Measurements from ENCODE around the gene R3HDM4.
A peak's percentile ranks its signal among the peaks of the same experiment; 100 is the strongest.

Gene R3HDM4

DNA sequence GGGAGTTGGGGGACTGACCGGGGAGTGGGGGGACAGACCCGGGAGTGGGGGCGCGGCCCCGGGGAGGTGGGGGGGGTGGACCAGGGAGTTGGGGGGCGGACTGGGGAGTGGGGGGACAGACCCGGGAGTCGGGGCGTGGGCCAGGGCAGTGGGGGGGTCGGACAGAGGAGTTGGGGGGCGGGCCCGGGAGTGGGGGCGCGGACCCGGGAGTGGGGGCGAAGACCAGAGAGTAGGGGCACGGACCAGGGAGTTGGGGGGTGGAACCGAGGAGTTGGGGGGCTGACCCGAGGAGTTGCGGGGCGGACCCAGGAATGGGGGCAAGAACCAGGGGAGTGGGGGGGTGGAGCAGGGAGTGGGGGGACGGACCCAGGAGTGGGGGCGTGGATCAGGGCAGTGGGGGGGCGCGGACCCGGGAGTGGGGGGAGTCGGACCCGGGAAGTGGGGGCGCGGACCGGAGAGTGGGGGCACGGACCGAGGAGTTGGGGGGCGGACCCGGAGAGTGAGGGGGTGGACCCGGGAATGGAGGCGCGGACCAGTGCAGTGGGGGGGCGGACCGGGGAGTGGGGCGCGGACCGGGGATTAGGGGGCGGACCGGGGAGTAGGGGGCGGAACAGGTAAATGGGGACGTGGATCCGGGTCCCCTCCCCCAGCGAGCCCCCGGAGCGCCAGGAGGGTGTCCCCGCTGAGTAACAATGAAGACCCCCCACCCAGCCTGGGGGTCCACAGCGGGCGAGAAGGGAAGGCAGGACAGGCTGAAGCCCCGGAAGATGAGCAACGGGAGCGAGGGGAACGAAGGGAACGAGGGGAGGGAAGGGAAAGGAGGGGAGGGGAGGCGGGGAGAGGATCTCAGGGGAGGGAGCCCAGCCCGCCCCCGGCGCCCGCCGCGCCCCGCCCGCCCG, 589 bp downstream of the R3HDM4 start:
- no peak for DNase-seq (ENCODE audit: low read depth in 2 of 2)

DNA sequence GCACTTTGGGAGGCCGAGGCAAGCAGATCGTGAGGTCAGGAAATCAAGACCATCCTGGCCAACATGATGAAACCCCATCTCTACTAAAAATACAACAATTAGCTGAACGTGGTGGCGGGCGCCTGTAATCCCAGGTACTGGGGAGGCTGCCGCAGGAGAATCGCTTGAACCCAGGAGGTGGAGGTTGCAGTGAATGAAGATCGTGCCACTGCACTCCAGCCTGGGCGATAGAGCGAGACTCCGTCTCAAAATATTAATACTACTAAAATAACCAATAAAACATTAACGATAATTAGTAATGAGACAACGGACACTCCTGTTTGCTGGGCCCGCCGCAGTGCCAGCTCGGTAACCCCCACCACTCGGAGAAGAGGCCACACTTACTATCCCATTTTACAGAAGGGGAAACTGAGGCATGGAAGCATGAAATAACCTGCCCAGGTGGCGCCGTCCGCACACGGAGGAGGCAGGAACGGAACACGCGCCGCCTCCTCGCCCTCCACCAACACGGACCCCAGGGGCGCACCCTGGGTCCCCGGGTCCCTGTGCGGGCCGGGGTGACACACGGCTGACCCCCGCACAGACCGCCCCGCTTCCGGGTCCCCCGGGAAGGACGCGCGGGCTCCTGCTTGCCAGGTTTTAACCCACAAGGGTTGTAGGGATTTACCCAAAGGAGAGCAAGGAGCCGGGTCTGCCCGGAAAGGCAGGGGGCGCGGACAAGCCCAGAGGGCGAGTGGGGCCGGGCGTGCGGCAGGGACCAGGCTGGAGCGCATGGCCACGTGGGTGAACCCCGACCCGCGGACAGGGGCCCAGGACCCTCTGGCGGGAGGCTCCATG, 1.6 kb downstream of the R3HDM4 start:
- DNase-seq (ENCODE audit: low read depth in 2 of 2): no peak

DNA sequence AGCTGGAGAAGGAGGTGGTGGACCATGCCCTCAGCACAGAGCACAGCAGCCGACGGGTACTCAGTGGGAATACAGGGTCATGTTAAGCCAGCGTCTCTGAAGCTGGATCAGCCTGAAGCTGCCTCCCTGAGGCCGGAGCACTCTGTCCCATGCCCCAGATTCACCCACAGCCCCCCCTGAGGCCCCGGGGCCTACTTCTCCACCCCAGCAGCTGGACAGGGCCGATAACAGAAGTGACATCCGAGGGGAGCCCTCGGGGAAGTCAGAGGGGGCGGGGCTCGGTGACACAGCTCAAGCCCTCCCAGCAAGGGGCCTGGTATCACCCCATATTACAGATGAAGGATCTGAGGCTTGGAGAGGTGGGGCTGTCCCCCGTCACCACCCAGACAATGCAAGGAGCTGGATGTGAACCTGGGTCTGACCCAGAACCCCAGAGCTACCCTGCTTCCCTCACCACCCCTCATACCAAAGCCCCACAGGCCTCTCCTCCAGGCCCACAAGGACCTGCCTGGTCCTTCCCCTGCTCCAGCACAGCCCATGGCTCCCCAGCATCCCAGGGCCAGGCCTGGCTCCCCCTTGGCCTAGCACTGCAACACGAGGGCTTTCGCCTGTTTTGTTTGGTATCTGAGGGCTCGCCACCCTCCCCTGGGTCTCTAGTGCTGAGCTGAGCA, 5.7 kb downstream of the R3HDM4 start:
- DNase-seq (ENCODE audit: low read depth in 2 of 2): no peak

DNA sequence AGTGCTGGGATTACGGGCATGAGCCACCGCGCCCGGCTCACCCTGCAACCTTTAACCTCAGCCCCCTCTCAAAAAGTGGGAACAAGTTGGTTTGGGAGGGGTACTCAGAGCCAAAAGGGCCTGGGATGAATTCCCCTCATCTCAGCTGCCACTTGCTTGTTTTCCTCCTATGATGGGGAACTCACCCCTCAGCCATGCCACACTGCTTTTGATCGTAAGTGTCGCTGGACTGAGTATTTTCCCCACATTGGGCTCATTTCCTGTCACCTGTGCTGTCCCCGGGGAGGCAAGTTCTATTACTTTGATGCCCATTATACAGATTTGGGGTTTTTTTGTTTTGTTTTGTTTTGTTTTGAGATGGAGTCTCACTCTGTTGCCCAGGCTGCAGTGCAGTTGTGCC, 6.5 kb downstream of the R3HDM4 start:
- DNase-seq (ENCODE audit: low read depth in 2 of 2): no peak

DNA sequence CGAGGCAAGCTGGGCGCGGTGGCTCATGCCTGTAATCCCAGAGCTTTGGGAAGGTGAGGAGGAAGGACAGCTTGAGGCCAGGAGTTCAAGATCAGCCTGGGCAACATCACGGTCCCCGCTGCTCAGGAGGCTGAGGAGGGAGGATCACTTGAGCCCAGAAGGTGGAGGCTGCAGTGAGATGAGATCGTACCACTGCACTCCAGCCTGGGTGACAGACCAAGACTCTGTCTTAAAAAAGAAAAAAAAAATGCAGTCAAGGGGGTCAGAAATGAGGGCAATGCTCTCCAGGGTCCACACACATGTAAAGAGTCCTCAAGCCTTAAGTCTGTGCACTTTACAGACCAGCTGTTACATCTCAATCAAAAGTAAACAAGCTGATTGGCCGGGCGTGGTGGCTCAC, 8.5 kb downstream of the R3HDM4 start:
- DNase-seq (ENCODE audit: low read depth in 2 of 2): no peak

DNA sequence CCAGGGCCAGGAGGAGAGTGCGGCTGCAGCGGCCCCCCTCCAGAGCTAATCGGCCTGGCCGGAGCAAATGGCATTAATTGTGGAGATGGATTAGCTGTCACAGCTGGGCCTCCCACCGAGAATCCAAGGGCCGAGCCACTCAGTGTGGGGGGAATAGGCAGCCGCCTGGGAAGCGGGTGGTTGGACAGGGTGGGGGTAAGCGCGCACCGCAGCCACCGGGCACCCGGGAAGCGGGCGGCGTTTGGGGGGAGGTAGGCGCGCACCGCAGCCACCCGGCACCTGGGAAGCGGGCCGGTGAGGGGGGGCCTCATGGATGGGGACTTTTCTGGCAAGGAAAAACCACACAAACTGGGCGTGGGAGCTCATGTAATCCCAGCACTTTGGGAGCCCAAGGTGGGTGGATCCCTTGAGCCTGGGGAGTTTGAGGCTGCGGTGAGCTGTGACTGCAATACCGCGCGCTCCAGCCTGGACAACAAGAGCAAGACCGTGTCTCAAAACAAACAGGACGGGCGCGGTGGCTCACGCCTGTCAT, 9.7 kb downstream of the R3HDM4 start:
- DNase-seq (ENCODE audit: low read depth in 2 of 2): no peak

DNA sequence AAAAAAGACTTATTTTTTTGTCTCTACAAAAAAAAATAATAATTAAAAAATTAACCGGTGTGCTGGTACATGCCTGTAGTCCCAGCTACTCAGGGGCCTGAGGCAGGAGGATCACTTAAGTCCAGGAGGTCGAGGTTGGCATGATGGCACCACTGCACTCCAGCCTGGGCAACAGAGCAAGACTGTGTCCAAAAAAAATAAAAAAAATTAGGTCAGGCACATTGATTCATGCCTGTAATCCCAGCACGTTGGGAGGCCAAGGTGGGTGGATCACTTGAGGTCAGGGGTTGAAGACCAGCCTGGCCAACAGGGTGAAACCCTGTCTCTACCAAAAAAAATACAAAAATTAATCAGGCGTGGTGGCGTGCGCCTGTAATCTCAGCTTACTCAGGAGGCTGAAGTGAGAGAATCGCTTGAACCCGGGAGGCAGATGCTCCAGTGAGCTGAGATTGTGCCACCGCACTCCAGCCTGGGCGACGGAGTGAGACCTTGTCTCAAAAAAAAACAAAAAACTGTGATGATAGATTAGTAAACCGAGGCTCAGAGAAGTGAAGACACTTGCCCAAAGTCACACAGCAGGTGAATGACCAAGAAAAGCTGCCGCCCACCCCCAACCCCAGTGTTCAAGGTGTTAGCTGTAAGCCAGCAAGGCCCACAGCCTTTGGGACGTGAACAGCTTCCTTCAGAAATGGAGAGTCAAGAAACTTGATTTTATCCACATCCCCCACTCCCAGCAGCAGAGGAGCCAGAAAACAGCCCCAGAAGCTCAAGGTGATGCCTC, 10.4 kb downstream of the R3HDM4 start:
- no peak for DNase-seq (ENCODE audit: low read depth in 2 of 2)

DNA sequence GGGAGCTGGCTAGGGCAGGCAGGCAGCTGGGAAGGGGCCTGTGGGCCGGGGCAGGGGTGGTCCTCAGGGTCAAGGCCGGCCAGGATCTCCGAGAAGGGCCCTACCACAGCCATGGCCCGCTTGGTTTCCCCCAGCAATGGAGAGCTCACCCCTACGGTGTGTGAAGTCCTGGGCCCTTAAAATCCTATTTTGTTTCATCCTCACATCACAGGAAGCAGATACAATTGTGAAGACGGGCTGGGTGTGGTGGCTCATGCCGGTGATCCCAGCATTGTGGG, 11.0 kb downstream of the R3HDM4 start:
- DNase-seq (ENCODE audit: low read depth in 2 of 2): no peak

DNA sequence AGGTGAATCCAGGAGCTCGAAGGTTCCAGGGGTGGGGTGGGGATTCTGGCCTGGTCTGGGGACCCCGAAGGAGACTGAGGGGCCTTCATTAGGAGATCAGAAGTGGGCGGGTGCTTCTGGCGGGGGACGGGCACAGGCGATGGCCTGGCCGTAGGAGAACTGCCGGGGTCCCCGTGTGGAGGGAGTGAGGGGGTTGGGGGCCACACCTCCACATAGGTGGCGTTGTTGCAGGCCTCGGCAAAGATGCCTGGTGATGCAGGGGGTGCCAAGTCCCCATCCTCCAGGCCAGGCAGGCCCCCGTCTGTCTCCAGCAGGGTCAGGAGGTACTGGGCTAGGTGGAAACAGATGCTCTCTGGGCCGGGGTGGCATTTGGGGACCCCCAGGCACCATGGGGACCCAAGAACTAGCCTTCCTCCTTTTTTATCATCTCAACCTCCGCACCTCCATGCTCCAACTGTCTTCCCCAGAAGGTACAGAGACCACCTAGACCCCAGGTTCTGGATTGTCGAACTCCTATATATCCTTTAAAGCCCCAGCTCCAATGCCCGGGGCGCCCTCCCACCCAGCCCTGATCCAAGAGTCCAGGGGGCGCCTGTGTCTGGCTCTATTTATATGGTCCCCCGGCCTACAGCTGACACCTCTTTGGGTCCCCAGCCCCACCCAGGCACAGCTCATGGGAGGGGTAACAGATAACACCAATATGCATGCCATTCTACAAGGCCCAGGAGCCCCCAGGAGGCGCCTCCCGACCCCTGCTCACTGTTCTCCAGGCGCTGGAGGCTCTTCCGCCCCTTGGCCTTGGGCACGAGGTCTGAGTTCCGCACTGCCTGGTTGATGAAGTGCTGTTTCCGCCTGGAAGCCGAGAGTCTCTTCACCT, 11.6 kb downstream of the R3HDM4 start:
- DNase-seq (ENCODE audit: low read depth in 2 of 2): no peak

DNA sequence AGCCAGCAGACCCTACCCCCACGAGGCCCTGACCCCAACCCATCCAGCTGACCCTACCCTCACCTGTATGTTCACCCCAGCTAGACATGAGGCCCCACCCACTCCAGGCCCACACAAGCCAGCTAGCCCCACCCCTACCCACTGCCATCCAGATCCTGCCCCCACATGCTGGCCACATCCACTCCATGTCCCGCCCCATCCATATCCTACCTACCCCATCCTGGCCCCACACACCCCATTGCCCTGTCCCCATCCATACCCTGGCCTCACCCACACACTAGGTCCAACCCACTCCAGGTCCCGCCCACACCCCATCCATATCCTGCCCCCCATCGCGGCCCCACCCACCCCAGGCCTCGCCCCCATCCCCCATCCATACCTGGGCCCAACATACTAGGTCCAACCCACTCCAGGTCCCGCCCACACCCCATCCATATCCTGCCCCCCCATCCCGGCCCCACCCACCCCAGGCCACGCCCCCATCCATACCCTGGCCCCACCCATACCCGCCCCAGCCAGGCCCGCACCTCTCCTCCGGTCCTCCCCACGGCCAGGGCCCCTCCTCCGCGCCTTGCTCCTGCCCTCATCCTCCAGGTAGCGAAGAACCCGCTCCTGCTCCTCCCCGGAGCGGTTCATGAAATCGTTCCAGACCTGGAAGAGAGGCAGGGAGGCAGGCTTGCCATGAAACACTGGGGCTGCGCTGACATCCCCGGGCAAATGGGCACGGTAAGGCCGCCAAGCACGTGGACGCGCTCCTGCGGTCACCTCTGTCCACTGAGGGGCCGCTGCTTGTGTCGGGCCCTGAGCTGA, 12.5 kb downstream of the R3HDM4 start:
- no peak for DNase-seq (ENCODE audit: low read depth in 2 of 2)

DNA sequence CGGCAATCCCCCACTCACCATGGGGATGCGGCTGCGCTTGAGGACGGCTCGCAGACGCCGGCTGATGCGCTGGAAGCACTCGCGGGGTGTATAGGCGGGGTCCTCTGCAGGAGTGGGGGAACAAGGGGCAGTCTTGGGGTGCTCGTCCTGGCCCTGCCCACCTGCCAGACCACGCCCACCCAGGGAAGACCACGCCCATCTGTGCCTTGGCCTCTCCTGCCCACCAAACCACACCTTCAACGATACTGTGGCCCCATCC, 13.0 kb downstream of the R3HDM4 start:
- DNase-seq (ENCODE audit: low read depth in 2 of 2): no peak

DNA sequence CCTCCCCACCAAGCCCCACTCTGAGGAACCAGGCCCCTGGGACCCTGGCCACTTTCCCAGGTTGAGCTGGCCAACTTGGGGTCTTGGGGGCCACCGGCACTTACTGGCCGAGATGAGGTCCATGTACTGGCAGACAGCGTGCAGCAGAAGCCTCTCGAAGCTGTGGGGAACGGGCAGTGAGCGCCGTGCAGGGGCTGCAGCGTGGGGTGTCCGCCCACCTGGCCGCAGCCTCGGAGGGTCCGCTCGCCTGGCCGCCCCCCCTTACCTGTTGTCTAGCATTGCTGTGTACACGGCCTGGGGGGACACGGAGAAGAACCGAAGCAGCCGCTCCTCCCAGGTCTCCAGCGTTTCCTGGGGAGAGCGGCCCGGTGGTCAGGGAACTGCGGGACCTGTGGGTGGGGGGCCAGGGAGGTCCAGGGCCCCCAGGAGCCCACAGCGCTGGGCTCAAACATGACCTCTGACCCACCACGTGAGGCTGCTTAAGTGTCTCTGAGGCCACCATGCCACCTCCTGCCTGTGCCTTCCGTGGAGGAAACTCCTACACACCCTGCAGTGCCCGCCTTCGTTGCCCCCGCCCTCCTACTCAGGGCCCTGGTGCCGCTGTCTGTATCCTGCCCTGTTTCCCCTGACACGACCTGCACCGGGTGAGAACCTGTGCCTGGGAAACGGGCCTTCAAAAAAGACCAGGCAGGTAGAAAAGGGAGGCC, 13.5 kb downstream of the R3HDM4 start:
- no peak for DNase-seq (ENCODE audit: low read depth in 2 of 2)

DNA sequence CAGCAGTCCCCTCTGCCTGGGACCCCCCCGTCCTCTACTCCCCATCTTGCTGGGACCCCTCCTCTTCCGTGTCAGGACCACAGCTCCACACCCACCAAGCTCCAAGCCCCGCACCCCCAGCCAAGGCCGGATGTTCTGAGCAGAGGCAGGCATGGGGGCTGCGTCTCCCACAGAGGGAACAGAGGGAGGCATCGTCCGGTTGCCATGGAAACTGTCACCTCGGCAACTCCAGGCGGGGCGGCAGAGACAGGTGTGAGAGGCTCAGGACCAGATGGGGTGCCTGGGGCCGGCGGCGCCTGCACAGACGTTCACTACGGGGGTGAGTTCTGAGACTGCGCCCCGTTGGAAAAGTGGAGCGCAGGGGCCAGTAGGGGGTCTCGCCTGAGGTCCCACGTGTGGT, 14.4 kb downstream of the R3HDM4 start:
- no peak for DNase-seq (ENCODE audit: low read depth in 2 of 2)

DNA sequence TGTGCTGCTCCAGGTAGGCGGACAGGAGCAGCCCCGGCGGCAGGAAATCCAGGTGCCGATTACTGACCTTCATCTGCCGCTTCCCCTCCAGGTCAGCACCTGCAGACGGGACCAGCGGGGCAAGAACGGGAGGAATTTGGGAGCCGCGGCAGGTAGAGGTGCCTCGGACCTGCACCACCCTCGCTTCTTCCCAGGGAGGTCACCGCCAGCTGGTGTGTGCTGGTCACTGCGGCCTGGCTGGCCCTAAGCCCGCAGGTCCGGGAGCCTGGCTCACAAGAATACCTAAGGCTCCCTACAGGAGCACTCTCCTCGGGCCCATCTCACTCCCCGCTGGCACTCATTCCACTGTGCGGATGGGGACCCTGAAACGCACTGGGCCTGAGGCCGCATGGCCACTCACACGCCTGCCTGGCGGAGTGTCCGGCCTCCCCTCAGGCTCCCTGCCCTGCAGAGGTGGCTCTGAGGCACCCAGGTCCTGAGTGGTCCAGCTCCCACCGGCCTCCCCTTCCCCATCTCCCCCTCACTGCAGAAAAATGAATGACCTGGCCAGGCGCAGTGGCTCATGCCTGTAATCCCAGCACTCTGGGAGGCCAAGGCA, 15.5 kb downstream of the R3HDM4 start:
- DNase-seq (ENCODE audit: low read depth in 2 of 2): no peak

DNA sequence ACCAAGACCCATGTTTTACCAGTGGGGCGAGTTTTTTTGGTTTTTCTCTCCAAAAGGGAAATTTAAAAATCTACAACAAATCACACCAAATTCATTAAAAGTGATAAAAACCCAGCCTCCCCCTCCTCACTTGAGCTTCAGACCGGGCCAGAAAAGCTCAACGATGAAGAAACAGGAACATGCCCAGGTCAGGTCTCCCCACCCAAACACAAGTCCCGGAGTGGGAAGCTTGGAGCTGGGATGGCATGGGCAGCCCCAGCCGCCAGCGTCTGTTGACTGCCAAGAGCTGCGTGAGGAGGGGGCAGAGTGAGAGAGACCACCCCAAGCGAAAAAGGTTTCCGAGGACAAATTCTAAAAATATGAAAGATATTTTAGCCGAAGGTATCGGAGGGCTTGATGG, 16.0 kb downstream of the R3HDM4 start:
- DNase-seq (ENCODE audit: low read depth in 2 of 2): no peak

DNA sequence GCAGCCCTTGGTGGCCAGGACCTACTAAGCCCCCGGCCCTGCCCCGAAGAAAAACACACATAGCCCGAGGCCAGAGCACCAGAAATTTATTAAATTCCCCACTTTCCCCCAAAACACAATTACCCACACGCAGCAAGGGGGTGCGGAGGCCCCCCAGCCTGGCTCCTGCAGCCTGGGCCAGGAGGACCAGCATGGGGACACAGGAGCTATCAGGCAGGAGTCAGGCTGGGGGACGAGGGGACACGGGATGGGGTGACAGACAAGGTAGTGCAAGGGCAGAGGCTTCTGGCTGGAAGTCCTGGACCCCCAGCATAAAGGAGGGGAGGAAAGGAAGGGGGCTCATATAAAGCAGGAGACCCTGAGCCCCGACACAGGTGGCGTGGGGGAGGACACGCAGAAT, 16.6 kb downstream of the R3HDM4 start:
- no peak for DNase-seq (ENCODE audit: low read depth in 2 of 2)

DNA sequence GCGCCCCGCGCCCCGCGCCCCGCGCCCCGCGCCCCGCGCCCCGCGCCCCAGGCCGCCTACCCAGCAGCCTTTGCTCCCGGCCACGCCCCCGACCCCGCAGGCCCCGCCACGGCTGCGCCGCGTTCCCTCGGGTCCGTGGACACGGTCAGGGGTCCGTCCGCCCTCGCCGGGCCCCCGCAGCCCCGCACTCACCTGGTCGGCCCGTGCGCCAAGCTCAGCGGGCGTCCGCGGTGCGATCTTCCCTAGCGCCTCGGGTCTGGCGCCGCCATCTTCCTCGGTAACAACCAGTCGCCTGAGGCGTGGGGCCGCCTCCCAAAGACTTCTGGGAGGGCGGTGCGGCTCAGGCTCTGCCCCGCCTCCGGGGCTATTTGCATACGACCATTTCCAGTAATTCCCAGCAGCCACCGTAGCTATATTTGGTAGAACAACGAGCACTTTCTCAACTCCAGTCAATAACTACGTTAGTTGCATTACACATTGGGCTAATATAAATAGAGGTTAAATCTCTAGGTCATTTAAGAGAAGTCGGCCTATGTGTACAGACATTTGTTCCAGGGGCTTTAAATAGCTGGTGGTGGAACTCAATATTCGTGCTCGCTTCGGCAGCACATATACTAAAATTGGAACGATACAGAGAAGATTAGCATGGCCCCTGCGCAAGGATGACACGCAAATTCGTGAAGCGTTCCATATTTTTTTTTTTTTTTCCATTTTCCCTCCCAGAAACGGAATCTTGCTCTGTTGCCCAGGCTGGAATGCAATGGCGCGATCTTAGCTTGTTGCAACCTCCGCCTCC, 19.9 kb downstream of the R3HDM4 start, which contains the start of the genes MED16 and RNU6-9:
TSS of gene MED16 (minus strand) at position 294 of the 796 bp plus-strand sequence. CDS start 2,056 bp downstream, outside the sequence.
TSS of gene RNU6-9 (plus strand) at position 591 of the 796 bp plus-strand sequence.
- peak; percentile 73 to 74 for DNase-seq (ENCODE audit: low read depth in 2 of 2)

All from stimulated activated CD8-positive, alpha-beta memory T cell treated with anti-CD3 and anti-CD28 coated beads, Interleukin-7, amount 100 ng/mL, for 1 hour (primary cell).